Stimulated activated CD8-positive, alpha-beta memory T cell treated with anti-CD3 and anti-CD28 coated beads, Interleukin-15, amount 100 ng/mL, for 24 hours (primary cell): Measurements from ENCODE around the gene OGFR.

ENCODE experiments used
- DNase-seq: peaks from one replicate; pipeline ENCODE4 v3.0.0-alpha.2; 2020; ENCODE audit warnings: low read depth

Gene OGFR, protein sequence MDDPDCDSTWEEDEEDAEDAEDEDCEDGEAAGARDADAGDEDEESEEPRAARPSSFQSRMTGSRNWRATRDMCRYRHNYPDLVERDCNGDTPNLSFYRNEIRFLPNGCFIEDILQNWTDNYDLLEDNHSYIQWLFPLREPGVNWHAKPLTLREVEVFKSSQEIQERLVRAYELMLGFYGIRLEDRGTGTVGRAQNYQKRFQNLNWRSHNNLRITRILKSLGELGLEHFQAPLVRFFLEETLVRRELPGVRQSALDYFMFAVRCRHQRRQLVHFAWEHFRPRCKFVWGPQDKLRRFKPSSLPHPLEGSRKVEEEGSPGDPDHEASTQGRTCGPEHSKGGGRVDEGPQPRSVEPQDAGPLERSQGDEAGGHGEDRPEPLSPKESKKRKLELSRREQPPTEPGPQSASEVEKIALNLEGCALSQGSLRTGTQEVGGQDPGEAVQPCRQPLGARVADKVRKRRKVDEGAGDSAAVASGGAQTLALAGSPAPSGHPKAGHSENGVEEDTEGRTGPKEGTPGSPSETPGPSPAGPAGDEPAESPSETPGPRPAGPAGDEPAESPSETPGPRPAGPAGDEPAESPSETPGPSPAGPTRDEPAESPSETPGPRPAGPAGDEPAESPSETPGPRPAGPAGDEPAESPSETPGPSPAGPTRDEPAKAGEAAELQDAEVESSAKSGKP

DNA sequence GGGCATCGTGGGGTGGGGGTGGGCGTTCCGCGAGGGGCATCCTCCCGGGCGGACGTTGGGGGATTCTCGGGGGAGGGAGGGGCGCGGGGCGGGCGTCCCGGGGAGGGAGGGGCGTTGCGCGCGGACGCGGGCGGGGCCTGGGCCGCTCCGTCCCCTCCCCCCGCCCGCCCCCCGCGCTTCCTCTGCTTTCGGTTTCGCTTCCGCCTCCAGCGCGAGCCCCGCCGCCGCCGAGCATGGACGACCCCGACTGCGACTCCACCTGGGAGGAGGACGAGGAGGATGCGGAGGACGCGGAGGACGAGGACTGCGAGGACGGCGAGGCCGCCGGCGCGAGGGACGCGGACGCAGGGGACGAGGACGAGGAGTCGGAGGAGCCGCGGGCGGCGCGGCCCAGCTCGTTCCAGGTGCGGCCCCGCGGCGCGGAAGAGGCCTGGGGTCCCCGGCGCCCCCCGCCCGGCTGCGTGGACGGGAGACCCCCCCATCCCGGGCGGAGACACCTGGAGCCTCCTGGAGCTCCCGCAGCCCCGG lies at the start of gene OGFR:
OGFR (plus strand) TSS at position 209 of the 528 bp plus-strand sequence; CDS start at position 234, 25 bp downstream.
- no peak for DNase-seq

DNA sequence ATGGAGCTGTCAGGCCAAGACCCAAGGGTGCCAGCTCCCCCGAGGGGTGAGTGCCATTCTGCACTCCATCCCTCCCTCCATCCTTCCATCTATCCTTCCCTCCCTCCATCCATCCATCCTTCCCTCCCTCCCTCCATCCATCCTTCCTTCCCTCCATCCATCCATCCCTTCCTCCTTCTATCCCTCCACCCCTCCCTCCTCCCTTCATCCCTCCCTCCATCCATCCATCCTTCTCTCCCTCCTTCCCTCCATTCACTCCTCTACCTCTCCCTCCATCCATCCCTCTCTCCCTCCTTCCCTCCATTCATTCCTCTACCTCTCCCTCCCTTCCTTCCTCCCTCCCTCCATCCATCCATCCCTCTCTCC lies 49.7 kb upstream of the OGFR start:
- DNase-seq = no peak

DNA sequence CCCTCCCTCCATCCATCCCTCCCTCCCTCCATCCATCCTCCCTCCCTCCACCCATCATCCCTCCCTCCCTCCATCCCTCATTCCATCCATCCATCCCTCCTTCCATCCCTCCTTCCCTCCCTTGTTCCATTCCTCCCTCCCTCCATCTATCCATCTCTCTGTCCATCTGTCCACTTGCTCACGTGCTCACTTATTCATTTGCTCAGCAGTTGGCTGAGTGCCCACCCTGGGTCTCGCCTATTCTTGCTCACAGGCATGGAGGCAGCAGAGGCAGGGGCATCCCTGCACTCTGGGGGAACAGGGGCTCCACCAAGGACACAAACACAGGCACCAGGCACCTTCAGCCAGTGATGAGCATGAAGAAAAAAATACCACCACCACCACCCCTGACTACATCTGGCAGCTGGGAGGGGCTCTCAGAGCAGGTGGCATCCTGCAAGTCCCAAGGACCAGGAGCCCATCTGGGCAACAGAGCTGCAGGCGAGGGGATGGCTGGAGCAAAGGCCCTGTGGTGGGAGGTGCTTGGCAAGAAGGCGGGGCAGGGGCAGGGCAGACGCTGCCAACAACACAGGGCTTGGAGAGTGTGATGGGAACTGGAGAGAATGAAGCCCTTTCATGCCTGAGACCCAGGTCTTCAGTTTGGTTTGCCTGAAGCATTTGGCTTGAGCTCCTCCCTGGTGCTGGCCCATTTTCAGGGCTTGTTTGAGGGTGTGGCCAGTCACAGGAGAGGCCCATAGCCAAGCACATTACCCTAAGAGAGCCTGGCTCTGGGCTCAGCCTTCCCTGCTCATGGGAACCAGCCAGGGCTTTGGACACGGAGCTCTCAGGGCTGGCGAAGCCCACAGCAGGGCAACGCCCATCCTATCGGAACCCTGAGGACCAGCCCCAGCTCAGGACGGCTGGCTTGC lies 48.6 kb upstream of the OGFR start:
- no peak for DNase-seq

DNA sequence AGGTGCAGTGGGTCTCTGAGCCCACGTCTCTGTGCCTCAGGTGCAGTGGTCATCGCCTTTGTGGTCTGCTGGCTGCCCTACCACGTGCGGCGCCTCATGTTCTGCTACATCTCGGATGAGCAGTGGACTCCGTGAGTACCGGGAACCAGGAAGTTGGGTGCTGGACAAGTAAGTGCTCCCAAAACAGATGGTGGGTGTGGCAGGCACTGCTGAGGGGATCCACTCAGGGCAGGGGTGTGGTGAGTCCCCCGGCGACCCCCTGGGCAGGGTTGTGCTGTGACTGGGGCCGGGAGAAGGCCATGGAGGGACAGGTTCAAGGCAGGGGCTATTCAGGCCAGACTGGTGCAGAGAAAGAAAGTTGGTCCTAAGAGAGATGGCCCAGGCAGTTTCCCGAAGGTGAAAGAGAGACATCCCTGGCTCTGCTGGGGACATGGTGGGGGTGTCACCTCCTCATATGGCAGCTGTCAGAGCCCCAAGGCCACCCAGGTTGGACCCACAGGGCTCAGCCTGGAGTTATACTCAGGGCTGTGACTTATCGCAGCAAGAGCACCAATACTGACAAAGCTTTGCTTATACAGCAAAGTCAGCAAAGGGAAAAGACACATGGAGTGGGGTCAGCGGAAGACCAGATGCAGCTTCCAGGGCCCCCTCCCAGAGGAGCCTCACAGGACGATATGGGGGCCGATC lies 46.3 kb upstream of the OGFR start:
- DNase-seq = no peak

DNA sequence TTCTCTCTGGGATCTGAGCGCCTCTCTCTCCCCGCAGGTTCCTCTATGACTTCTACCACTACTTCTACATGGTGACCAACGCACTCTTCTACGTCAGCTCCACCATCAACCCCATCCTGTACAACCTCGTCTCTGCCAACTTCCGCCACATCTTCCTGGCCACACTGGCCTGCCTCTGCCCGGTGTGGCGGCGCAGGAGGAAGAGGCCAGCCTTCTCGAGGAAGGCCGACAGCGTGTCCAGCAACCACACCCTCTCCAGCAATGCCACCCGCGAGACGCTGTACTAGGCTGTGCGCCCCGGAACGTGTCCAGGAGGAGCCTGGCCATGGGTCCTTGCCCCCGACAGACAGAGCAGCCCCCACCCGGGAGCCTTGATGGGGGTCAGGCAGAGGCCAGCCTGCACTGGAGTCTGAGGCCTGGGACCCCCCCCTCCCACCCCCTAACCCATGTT lies 44.6 kb upstream of the OGFR start:
- no peak for DNase-seq

DNA sequence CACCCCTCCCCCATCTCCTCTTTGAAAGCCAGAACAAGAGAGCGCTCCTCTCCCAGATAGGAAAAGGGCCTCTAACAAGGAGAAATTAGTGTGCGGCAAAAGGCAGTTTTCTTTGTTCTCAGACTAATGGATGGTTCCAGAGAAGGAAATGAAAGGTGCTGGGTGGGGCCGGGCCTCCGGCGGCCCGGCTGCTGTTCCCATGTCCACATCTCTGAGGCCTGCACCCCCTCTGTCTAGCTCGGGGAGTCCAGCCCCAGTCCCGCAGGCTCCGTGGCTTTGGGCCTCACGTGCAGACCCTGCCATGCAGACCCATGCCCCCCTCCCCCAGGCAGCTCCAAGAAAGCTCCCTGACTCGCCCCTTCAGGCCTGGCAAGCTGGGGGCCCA lies 44.2 kb upstream of the OGFR start:
- no peak for DNase-seq

DNA sequence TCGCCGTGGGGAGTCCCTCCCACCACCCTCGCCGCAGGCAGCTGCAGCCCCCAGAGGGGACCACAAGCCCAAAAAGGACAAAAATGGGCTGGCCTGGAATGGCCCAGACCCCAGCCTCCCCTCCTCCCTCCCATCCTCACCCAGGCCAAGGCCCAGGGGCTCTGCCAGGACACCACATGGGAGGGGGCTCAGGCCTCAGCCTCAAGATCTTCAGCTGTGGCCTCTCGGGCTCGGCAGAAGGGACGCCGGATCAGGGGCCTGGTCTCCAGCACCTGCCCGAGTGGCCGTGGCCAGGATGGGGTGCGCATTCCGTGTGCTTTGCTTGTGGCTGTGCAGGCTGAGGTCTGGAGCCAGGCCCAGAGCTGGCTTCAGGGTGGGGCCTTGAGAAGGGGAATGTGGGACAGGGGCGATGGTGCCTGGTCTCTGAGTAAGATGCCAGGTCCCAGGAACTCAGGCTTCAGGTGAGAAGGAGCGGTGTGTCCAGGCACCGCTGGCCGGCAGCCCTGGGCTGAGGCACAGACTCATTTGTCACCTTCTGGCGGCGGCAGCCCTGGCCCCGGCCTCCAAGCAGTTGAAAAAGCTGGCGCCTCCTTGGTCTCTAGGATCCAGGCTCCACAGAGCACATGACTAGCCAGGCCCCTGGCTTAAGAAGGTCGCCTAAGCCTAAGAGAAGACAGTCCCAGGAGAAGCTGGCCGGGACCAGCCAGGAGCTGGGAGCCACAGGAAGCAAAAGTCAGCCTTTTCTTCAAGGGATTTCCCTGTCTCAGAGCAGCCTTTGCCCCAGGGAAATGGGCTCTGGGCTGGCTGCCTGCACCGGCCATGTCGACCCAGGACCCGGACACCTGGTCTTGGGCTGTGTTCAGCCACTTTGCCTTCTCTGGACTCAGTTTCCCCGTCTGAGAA lies 43.5 kb upstream of the OGFR start:
- no peak for DNase-seq

DNA sequence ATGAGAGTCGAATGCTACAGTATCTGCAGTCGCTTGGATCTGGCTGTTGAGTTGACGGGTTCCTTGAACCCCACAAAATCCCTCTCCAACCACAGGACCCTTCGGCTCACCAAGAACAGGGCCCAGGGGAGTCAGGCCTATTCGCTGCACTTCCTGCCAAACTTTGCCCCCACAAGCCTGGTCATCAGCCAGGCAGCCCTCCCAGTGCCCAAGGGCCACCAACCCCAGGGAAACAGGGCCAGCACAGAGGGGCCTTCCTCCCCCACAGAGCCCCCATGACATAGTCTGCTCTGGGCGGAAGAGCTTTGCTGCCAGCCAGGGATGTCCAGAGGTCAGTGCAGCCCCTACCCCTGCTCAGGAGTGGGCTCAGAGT lies 42.9 kb upstream of the OGFR start:
- no peak for DNase-seq

DNA sequence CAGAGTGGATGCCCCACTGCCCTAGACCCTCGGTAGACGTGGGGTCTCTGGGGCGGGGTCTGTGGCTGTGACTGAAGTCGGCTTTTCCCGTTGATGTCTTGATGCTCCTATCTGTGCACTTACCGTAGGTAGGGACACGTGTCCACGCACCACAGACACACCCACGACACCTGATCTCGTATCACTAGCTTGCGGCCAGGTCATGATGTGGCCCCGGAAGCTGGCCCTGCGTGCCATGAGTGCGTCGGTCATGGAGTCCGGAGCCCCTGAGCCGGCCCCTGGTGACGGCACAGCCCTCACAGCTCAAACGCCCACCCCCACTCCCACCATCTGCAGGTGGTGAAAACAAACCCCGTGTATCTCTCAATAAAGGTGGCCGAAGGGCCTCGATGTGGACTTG lies 42.3 kb upstream of the OGFR start:
- no peak for DNase-seq

DNA sequence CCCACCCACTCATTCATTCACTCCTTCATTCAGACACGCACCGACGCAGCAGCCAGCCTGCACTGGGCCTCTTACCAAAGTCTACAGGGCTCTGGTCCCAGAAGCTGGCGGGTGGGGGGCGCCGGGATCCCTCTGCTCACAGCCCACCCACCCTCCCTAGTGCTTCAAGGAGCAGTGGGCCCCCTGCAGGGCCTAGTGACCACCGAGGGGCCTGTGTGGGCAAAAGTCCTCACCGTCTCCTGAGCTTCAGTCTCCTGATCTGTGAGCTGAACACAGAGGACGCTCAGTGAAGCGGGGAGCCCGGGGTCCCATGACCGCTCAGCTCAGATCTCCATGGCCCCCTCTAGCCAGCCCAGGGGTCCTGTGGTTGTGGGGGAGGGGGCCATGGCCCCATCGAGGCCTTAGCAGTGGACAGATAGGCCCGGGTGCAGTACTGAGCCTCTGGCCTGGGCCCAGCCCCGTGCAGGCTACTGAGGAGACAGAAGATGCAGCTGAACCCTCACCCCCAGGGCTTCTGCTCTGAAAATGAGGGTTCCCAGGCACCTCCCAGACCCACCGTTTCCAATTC lies 41.8 kb upstream of the OGFR start:
- no peak for DNase-seq

DNA sequence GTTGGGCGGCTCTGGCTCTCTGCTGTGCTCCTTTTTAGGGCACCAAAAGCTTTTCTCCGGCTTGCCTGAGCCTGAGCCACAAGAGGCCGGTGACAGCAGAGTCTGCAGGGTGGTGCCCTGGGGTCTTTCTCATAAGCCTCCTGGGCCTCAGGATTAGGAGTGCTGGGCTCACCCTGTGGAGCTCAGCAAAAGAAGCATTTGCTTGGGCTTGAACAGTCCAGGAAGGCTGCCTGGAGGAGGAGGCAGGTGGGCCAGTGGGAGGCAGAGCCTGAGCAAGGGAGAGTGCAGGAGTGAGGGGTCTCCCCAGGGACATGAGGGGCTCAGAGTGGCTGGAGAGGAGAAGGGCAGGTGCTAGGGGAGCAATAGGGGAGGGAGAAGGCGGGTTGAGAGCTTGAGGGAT lies 41.2 kb upstream of the OGFR start:
- DNase-seq = no peak

DNA sequence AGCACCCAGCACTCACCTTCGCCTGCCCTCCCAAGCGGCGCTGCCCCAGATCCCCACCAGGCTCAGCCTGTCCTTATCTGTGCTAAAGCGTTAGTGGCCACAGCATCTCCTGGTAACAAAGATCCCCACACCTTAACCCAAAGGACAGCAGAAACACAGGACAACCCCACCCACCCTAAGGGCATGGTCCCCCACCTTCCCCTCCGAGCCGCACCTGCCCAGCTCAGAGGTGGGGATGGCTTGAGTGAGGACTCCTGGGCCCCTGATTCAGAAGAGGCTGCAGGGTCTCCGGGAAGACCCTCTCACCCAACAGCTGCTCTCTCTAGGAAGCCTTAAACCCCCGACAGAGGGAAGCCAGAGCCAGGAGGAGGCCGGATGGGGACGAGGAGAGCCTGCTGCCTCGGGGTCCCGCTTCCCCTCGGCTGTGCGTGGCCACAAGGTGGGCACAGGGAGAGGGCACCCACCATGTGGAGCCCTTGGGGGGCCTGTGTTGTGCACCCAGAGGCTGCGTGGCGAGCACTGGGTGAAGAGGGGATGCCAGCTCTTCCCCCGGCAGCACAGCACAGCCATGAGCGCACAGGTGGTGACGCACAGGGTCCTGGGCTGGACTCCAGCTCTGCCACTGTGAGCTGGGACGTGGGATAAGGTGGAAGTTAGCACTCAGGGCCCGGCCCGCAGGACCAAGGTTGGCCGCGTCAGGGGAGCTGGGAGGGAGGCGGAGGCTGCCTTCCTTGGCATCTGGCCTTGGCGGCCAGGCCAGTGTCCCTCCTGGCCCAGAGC lies 40.3 kb upstream of the OGFR start:
- DNase-seq = no peak

DNA sequence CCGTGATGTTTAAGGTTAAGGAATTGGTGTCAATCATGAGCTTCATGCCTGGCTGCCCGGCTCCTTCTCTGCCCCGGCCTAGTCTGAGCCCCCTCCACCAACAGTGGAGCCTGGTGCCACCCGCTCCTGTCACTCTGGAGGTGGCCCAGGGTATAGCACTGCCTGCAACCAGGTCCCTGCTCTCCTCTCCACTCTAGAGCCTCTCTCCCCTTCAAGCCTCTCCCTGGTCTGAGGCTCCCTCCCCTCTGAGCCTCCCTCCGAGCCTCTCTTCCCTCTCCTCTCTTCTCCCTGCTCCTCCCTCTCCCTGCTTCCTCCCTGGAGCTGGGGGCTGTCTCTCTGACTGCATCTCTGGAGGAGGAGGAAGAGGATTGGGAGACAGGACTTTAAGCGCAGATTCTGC lies 39.6 kb upstream of the OGFR start:
- no peak for DNase-seq

DNA sequence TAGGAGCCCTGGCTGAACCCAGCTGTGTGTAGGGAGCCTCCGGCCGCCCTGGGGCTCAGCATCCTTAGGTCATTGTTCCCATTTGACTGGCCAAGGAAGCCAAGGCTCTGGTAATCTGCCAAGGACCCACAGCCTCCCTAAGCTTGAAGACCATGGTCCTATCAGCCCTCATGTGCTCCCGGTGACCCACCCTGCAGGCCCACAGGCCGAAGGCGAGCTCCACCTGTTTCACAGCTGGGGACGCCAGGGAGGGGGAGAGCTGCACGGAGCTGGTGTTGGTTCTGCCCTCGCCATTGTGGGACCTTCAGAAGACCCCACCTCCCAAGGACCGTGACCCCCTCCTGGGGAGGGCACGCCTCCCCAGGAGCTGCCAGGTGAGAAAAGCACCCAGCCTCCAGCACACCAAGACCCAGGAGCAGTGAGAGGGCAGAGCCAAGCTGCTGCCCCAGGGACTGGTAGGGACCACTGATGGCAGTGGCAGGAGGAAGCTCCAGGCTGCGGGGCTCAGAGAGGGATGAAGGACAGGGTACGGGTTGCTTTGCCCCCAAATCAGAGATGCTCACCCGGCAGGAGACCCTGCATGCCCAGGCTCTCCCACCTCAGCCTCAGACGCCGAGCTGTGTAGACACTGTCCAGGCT lies 39.1 kb upstream of the OGFR start:
- no peak for DNase-seq

DNA sequence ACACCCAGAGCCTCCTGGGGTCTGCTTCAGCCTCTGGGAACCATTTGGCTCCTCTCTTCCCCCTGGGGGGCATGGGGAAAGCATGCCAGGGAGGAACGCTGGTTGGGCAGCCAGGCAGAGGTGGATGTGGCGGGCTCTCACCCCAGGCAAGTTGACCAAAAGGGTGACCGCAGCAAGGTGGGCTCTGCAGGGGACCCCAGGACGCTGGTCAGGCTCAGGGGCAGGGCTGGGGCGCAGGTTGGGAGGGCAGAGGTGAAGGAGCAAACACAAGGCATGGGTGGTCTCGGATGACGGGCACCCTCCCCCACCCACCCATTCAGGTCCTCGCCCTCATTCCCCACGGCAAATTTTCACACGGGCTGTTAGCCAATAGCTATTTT lies 38.6 kb upstream of the OGFR start:
- DNase-seq = no peak

DNA sequence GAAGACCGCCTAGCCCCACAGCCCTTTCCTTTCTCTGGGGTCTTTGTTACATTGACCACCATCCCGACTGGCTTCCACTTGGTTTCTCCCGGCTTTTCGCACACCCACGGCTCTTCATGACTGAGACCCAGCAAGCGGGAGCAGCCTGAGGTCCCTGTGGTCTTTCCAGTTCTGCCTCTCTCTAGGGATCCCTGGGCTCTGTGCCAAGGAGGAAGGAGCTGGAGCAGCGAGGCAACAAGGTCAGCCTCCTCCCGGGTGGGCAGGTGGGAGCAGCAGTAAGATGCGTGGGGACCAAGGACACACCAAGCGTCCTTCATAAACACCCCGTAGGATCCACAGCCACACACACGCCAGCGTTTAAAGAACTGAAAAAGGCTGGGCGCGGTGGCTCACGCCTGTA lies 37.9 kb upstream of the OGFR start:
- DNase-seq = no peak

DNA sequence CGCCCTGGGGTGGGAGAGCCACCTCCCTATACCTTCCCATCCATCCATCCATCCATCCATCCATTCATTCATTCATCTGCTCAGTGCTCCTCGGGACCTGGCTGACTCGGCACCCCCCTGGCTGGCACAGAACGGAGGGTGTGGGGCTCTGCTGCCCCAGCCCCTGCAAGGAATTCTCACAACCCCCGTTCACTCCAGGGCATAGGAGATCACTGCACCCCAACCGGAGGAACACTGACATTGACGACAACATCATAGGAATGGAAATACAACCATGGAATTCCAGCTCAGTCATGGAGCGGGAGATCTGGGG lies 36.4 kb upstream of the OGFR start:
- DNase-seq = no peak

DNA sequence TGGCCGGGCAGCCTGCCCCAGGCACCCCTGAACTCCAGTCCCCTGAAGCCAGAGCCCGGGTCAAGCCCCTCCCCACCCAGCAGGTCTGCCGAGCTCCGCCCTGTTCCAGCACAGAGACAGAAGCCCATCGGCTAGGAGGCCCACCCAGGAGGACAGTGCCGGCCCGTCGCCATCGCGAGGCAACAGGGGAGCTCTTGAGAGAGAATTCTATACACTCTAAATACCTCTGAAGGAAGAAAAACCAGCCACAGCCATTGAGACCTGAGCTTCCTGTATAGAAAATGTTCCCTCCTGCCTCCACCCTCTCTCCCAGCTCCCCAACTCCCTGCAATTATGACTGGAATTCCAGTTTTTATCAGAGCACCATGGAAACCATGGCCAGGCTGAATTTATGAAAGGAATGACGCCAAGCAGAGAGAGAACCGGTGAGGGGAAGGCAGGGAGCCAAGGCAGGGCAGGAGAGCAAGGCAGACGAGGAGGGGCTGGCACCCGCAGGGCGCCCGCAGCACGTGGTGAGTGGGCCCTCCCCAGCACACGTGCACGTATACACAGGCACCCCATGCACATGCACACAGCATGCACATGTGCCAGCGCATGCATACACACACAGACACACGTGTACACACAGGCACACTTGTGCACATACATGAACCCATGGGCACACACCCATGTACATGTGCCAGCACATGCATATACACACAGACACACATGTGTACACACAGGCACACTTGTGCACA lies 35.9 kb upstream of the OGFR start:
- DNase-seq = no peak
